ENCODE data around the gene HSD17B14.

HSD17B14 gene

GRCh38 chr19:48821633-48822032 lies 14.7 kb downstream of the HSD17B14 start:
- no peak overlapping the region for H3K4me3 ChIP-seq (replicated peaks; ENCODE audit: insufficient read depth, low read length)
- no peaks in the 10 kb centered on the region for H3K27me3 ChIP-seq (ENCODE audit: insufficient read depth, poor library complexity, severe bottlenecking)
- H3K27ac ChIP-seq (replicated peaks) = no peak overlapping the region
- no peak for TF ChIP-seq CTCF (IDR thresholded peaks at IDR 0.05; ENCODE audit: insufficient read depth, low read length)
- TF ChIP-seq SPI1 (IDR thresholded peaks at IDR 0.05; ENCODE audit: borderline replicate concordance, low read depth) = no peak
- TF ChIP-seq POLR2AphosphoS5 (IDR thresholded peaks at IDR 0.05; ENCODE audit: low read depth) = no peak
- TF ChIP-seq GABPA (IDR thresholded peaks at IDR 0.05; ENCODE audit: low read depth) = no peak
- no peak for DNase-seq (ENCODE audit: low read depth in 1 of 2, low spot score in 1 of 2)

GRCh38 chr19:48819366-48819816 lies 16.9 kb downstream of the HSD17B14 start:
- Histone ChIP-seq H3K27ac (replicated peaks) (no peak overlapping the region), H3K27me3 (ENCODE audit: insufficient read depth, poor library complexity, severe bottlenecking) (no peaks in the 10 kb centered on the region), H3K4me3 (replicated peaks; ENCODE audit: insufficient read depth, low read length) (no peak overlapping the region)
- TF ChIP-seq POLR2AphosphoS5 (IDR thresholded peaks at IDR 0.05; ENCODE audit: low read depth) (no peak), REST (IDR thresholded peaks at IDR 0.05; ENCODE audit: insufficient replicate concordance, low read depth) (no peak), CTCF (IDR thresholded peaks at IDR 0.05; ENCODE audit: insufficient read depth, low read length) (no peak), GABPA (IDR thresholded peaks at IDR 0.05; ENCODE audit: low read depth) (no peak)
- DNase-seq (ENCODE audit: low read depth in 1 of 2, low spot score in 1 of 2) = no peak

GRCh38 chr19:48818234-48818820 lies 18.0 kb downstream of the HSD17B14 start:
- Histone ChIP-seq H3K27ac (replicated peaks) (no peak overlapping the region), H3K27me3 (ENCODE audit: insufficient read depth, poor library complexity, severe bottlenecking) (no peaks in the 10 kb centered on the region), H3K4me3 (replicated peaks; ENCODE audit: insufficient read depth, low read length) (no peak overlapping the region)
- no peak for TF ChIP-seq REST (IDR thresholded peaks at IDR 0.05; ENCODE audit: insufficient replicate concordance, low read depth)
- no peak for TF ChIP-seq GABPA (IDR thresholded peaks at IDR 0.05; ENCODE audit: low read depth)
- TF ChIP-seq SPI1 (IDR thresholded peaks at IDR 0.05; ENCODE audit: borderline replicate concordance, low read depth) = no peak
- no peak for TF ChIP-seq POLR2AphosphoS5 (IDR thresholded peaks at IDR 0.05; ENCODE audit: low read depth)
- TF ChIP-seq CTCF (IDR thresholded peaks at IDR 0.05; ENCODE audit: insufficient read depth, low read length) = no peak
- DNase-seq (ENCODE audit: low read depth in 1 of 2, low spot score in 1 of 2) = no peak

GRCh38 chr19:48817585-48818124 lies 18.6 kb downstream of the HSD17B14 start:
- Histone ChIP-seq H3K4me3 (replicated peaks; ENCODE audit: insufficient read depth, low read length) (no peak overlapping the region), H3K27ac (replicated peaks) (no peak overlapping the region), H3K27me3 (ENCODE audit: insufficient read depth, poor library complexity, severe bottlenecking) (no peaks in the 10 kb centered on the region)
- TF ChIP-seq CTCF (IDR thresholded peaks at IDR 0.05; ENCODE audit: insufficient read depth, low read length) (no peak), POLR2AphosphoS5 (IDR thresholded peaks at IDR 0.05; ENCODE audit: low read depth) (no peak), REST (IDR thresholded peaks at IDR 0.05; ENCODE audit: insufficient replicate concordance, low read depth) (no peak), SPI1 (IDR thresholded peaks at IDR 0.05; ENCODE audit: borderline replicate concordance, low read depth) (no peak), GABPA (IDR thresholded peaks at IDR 0.05; ENCODE audit: low read depth) (no peak)
- DNase-seq (ENCODE audit: low read depth in 1 of 2, low spot score in 1 of 2) = no peak

Measured in HL-60 (cell line).